GM19463 (cell line): ENCODE data around the gene PGAP1.
"Not testable (repeated sequence)": the region's sequence is repeated elsewhere in the genome, so short reads cannot be mapped to it uniquely, and the experiment has no call there.

ENCODE experiments used
- ATAC-seq: cut with Tn5 transposase; IDR thresholded peaks from one replicate; pipeline ENCODE4 v1.9.1; 2021; ENCODE audit warnings: mild to moderate bottlenecking, moderate library complexity; ENCODE audit not compliant: unreplicated experiment

PGAP1 gene

DNA sequence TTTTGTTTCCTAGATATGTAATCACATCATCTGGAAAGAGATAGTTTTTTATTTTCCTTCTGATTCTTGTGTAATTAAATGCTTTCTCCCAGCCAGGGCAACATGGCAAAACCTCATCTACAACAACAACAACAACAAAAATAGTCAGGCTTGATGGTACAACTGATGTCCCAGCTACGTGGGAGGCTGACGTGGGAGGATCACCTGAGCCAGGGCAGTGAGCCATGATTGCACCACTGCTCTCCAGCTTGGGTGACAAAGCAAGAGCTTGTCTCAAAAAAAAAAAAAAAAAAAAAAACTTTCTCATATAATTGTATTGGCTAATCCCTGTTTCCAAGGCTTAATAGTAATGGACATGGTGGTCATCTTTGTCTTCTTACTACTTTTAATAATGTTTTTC, 26.4 kb upstream of the PGAP1 start:
- ATAC-seq: no peak

DNA sequence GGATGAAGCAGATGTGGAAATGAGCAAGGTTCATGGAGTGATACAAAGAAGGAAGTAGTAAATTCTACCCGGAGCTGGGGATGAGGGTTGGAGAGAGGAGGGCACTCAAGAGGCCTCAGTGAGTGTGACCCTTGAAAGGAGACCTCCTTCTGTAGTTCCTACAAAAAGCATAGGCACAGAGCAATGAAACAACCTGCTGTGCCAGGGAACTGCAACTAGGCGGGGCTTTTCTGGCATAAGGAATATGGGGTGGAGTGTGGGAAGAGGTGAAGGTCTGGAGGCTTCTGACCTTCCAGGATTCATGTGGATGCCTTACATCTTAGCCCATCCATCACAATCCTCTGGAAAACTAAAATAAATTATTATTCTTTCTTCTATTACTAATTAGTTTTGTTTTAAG, 25.5 kb upstream of the PGAP1 start:
- no peak for ATAC-seq

DNA sequence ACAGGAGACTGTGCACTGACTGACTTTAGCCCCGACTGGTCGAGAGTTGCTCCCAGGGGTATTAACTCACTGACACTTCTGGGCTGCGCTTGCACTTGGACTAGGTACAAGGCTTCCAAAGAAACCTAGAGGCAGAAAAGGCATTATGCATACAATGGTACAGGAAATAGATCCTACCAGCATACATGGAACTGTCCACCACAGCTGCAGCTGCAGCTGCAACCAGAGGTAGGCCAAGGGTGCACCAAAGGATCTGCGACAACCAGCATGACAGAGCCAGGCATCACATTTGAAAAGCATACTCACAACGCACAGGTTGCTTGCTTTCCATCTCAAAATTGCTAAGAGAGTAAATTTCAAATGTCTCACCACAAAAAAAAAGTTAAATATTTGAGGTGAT, 22.6 kb upstream of the PGAP1 start:
- no peak for ATAC-seq

DNA sequence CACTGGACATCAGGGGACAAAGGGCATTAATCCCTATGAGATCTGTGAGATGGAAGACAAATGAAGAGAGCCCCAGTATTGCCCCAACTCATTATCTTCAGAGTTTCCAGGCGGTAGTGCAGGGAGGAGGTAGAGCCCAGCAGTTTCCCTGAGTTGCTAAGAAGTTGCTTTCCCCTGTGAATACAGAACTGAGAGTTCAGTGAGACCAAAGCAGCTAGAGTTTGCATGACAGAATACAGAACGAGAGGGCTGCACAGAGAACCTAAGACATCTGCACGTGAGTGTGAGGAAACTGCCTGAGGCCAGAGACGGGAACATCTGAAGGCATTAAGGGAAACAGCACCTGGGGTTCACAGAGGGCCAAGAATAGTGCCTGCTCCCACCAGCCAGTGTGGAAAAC, 18.1 kb upstream of the PGAP1 start:
- peak; percentile 98 for ATAC-seq

DNA sequence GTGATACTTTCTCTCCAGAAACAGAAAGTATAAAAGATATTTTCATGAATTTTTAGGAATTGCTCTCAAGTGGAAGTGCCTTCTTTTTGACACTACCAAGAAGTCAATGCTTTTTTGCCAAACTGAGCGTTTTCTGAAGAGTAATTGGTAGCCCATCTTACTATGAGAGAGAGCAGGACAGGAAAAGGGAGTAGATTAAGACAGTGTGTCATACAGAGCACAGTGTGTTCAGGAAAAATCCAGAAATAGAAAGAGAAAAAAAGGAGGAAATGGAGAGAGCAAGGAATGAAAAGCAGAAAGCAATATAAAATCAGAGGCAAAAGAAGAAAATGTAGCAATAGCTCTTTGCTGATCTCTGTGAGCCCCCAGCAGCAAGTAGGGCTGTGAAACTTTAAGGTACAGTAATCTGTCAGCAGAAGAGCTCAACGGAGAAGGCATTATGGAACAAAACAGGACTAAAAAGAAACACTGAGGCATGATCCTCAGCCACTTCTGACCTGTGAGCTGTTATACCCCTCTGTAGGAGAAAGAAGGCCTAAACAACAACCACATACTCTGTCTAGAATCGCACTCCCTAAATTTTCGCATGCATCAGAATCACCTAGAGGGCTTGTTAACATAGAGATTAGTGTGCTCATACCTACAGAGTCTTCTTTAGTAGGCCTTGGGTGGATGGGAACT, 15.0 kb upstream of the PGAP1 start:
- no peak for ATAC-seq

DNA sequence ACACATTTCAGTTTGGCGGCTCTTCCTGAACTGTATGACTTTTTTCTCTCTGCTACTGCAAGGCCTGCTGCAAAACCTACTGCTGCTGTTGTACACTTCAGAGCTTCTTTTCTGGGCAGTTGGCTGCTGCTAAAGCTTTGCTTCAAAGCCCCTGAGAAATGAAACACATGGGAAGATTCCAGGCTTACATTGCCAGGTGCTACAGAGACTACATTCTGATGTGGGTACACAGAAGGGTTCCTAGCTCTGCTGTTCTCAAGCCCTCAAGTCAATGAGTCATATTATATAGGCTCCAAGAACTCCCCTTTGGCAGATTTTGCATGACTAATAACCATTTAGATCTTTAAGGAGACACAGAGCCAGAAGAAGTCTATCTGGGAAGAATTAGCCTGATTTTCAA, 12.9 kb upstream of the PGAP1 start:
- no peak for ATAC-seq

DNA sequence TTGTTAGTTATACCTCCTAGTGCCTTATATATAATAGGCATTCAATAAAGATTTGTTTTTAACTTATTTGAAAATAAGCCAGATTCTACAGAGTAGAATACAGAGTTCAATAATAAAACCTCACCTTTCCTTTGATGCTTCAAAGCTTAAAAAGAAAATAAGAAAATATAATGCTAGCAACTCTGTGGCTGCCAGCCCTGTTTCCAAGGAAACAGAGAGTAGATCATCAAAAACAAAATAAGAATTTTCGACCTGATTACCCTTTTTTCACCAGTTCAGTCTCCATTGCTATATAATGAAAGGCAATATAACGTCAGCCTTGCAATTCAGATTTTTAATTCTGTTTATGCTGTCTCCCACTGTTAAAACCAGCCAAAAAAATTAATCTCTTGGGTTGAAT, 8.9 kb upstream of the PGAP1 start:
- no peak for ATAC-seq

DNA sequence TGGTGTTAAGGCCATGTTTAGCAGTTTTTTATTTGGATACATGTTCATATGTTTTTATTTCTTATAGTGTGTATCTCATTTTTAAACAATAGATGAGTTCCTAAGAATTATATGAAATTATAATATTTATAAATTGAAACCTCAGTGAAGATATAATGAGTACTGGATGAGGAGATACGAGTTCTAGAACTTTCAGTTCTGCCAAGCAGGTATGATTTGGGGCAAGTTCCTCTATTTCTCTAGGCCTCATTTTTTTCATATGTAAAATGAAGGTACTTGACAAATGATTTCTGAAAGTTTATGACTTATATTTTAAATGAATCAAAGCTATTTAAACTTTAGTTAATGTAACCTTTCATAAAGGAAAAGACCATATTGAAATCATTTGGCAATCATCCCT, 8.2 kb upstream of the PGAP1 start:
- ATAC-seq: no peak

DNA sequence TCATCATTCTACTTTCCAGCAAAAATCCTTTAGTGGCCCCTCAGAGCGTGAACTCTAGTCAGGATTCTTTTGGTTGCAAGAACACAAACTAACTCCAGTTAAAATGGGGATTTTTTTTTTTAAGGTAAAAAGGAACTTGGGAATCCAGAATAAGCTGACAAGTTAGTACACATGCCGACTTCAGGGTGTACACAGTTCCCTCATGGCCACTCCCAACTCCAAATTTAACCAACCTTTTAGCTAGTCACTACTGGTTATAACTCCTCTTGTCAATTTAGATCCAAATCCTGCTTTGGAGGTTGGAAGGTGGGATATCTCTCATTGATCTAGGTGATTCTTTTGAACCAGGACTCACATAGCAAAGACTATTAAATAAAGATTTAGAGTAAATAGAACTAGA, 5.0 kb upstream of the PGAP1 start:
- no peak for ATAC-seq

DNA sequence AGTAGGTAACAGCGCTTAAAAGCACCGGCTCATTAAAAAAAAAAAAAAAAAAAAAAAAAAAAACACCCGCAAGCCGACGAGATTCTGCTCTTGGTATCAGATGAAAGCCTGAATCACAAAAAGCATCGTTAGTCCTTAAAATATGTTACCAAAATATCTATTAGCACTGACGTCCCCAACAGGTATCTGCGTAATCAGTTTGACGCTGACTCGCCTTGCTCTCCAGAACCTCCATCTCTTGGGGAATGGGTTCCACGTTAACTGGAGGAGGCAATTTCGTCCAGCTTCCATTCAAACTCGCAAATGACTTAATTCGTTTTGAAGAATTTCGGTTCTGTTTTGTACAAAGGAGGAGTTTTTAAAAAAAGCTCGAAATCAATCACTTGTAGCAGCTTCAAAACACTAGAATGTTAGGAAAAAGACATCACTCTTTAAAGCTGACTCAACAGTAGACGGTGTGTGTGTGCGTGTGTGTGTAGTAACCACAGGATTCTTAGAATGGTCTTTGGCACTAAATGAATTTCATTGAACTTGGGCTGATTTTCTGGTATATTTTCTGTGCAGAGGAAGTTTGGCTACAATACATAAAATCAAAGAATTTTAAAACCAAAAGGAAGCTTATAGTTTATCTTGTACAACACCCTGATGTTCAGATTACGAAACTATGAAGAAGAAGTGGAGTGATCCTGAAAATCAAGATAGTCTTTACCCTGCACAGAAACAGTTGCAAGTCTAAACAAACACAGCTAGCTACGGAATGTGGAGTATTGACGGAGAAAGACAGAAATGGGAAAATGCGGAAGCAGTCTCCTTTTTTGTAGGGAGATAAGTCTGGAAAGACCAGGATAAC, 1.1 kb upstream of the PGAP1 start:
- ATAC-seq: no peak

DNA sequence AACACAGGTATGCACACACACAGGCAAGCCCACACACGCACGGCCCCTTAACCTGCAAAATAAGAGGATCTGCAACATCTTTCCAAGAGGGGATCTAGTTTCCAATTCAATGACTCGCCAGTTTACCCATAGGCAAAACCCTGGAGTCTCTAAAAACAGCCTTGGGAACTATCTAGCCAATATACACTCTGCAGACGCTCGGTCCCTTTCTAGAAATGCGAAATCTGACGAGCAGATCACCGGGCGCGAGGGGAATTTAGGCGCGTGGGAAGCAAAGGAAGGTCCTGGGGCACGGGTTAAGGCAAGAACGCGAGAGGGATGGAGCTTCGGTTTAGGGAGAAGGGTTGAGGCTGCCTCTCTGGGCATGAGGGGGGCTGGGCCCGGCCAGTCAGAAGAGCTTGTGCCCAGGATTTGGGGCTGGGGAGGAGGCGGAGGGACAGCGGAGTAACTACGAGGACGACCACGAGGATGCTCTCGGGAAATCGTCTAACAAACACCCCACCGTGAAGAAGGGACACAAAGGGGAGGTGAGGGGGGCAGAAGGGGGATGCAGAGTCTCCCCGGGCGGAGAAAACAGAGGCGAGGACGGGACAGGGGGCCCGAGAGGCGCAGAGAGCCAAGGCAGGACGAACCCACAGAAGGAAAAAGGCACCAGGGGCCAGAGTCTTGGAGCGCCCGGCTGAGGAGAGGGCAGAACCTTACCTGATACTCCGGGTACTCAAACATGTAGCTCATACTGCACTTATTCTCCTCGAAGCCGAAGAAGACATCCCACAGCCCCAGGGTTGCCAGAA, 542 bp downstream of the PGAP1 start:
- peak; percentile 22 for ATAC-seq

DNA sequence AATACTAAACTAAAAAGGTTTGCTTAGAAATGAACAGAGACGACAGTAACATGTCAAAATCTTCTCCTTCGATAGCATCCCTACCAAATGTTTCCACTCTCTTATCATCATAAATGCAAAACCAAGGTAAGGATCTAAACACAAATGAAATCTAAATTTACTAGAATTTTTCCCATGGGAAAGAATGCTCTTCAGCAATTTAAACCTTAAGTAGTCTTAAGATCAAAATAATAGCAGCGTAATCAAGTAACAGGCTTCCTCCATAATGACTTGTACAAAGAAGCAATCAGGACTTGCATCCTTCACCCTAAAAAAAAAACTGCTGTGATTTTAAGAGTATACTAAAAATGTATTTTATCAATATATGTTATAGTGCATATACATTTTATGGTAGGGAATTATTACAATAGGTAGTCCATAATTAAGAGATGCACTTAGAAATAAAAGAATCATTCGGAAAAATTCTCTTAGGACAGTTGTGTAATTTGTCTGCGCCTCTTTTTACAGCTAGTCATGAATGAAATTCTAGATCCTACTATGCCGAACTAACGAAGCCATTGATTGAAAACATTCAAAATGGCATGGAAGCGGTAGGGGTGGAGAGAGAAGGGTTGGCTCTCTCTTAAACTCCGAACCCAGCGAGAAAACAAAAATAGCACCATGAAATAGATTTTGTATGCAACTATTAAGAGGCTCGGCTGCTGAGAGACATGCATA, 1.3 kb downstream of the PGAP1 start:
- ATAC-seq: no peak

DNA sequence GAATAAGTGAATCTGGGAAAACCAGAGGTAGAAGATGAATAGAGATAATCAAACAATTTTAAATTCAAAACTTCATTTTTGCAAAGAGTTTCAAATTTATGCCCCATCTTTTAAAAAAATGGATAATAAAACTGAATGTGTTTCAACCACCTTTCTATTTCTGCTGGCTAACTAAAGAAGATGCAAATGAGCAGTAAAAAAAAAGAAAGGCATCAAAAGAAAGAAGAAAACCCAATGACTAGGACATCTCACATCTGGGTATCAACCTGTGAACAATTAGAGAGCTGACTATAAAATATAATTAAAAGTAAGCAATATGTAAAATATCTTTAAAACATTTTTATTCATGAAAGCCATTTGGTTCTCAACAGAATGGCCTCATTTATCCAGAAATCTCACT, 2.5 kb downstream of the PGAP1 start:
- ATAC-seq: no peak

DNA sequence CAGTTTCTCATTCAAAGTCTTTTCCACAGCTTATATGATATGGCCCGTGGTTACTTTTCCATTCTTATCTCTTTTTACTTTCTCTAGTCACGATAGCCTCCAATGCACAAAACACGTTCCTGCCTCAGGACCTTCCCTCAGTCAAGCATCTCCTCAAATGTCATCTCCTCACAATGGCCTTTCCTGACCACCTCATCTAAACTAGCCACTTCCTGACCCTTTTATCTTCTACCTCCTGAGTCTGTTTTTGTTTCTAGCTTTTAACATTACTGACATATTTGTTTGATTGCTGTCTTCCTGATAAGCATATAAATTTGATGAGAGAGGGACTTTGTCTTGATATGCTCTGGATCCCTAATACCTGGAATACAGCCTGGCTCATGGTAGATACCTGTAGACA, 7.6 kb downstream of the PGAP1 start:
- no peak for ATAC-seq

DNA sequence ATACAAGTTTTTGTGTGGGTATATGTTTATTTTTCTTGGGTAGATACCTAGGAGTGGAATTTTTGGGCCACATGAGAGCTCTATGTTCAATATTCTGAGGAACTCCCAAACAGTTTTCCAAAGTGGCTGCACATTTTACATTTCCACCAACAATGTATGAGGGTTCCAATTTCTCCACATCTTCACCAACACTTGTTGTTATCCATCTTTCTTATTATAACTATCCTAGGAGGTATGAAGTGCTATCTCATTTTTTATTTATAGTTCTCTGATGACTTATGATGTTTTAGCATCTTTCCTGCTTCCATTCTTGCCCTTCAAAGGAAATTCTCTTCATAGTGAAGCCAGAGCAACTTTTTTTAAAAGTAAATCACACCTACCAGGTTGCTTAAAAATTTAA, 8.7 kb downstream of the PGAP1 start:
- no peak for ATAC-seq

DNA sequence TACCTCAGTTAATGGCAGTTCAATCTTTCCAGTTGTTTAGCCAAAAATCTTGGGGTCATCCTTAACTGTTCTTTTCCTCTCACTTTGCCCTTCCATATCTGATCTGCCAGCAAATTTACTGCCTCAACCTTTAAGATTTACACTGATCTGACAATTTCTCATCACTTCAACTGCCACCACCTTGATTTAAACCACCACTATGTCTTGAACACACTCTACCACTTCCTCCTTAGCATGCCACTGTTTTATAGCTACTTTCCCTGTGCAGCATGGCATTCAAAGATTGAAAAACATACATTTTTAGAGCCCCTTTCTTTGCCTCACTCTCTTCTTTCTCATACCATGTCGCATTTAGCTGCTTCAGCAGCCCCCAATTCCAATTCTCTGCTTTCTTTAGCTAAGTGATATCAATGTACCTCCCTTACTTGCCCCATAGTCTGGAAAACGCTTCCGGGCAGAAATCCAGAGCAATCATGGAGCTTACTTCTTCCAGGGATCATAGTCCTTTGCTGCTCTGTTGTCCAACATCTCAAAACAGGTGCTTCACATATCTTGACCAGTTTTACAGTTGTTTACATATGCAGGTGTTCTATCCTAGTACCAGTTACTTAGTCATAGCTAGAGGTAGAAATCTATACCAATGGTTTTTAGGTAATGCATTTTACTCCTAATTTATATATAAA, 10.9 kb downstream of the PGAP1 start:
- ATAC-seq: no peak

DNA sequence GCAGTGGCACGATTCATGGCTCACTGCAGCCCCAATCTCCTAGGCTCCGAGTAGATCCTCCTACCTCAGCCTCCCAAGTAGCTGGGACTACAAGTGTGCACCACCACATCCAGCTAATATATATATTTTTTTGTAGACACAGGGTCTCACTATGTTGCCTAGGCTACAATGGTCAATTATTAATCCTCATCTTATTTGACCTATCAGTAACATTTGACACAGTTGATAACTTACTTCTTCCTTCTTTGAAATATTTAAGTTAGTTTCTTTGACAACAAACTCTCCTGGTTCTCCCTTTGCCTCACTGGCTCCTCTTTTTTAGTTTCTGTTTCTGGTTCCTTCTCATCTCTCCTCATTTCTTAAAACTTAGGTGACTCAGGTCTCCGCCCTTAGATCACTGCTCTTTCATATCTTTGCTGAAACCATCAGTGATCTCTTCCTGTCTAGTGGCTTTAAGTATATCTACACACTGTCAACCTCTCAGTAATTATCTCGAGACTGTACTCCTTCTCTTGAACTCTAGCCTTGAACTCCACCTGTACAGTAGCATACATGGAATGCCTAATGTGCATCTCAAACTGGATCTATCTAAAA, 11.5 kb downstream of the PGAP1 start:
- peak; percentile 86 for ATAC-seq

DNA sequence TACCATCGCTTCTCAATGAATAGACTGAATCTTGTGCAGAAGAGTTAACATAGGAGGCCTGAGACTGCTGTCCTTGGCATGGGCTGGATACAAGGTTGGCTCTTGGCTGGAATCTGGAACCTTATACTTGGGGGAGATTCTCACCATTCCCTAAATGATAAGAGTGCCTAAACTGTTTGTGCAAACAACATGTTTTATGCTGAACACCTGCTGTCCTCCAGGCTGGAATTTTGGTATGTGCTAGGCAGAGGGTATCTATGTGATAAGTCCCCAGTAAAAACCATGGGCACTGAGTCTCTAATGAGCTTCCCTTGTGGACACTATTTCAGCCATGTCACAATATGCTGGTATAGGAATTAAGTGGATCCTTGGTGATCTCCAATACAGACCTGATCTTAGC, 12.8 kb downstream of the PGAP1 start:
- ATAC-seq: no peak

DNA sequence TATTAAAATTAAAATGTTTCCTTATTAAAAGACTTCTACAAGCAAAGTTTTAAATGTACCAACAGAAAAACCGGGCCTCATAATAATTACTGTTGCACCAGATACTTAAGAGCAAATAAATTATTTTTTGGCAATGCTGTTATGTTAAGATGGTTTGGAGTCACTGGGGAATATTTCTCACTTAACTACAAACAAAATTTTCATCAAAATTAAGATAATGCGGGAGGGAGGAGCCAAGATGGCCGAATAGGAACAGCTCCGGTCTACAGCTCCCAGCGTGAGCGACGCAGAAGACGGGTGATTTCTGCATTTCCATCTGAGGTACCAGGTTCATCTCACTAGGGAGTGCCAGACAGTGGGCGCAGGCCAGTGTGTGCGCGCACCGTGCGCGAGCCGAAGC, 21.1 kb downstream of the PGAP1 start:
- ATAC-seq: not testable (repeated sequence)

DNA sequence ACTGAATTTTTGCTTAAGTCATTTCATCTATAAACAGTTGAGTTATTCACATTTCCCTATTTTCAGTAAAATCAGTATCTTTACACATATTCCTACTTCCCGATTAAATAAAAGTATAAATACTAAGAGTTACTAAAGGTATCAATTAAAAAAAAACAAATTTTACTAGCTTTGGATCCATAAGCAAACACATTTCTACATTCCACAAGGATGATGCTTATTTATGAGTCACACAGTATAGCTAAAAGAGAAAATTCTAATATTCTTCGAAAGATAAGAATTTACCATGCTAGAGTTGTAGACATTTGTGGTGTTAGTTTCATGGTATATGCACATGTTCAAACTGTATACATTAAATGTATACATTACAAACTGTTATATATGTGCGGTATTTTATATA, 23.7 kb downstream of the PGAP1 start:
- no peak for ATAC-seq
